HUDEP-2 (cell line): ENCODE data around the gene PDLIM3.
"Not testable (repeated sequence)": the region's sequence is repeated elsewhere in the genome, so short reads cannot be mapped to it uniquely, and the experiment has no call there.

Experiments
- DNase-seq, 76 experiments: peaks; one replicate each; lab custom pipeline; 2025; ENCODE audit not compliant: unreplicated experiment in 76 of 76; lab: John Stamatoyannopoulos, UW

Gene PDLIM3, protein sequence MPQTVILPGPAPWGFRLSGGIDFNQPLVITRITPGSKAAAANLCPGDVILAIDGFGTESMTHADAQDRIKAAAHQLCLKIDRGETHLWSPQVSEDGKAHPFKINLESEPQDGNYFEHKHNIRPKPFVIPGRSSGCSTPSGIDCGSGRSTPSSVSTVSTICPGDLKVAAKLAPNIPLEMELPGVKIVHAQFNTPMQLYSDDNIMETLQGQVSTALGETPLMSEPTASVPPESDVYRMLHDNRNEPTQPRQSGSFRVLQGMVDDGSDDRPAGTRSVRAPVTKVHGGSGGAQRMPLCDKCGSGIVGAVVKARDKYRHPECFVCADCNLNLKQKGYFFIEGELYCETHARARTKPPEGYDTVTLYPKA

DNA sequence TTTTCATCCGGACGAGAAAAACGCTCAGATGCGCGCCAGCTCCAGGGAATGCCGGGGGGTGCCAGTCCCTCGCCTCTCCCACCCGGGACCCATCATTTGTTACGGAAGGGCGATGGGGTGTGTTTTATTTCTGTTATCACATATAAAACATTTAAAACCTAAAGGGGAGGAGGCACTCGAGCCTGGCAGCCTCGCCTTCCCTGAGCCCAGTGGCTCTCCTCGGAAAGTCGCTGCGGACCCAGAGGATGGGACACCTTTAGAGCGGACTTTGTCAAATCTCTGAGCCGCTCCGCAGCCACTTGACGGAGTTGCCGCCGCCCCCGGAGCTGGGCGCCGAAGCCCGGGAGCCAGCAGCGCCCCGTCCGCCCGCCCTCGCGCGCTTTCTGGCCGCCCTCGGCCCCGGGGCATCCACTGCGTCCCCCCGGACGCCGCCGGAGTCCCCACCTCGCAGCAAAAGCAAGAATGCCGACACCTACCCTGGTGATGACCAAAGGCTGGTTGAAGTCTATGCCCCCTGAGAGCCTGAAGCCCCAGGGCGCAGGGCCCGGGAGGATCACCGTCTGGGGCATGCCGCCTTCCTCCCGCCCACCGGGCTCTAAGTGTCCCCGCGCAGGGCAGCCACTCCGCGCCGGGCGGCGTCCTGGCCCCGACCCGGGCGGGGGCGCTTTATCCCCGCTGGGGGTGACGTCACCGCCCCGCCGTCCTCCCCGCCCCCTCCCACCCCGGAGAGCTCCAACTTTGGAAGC is at the start of gene PDLIM3:
Gene PDLIM3 (minus strand): TSS at position 642 of the 746 bp plus-strand sequence. CDS start 73 bp downstream, at position 569.
- DNase-seq: no peak

GRCh38 chr4:185583813-185584212 is 48.5 kb upstream of the PDLIM3 start:
- no peak for DNase-seq

- DNase-seq: no peak
These were observed 47.5 kb upstream of the PDLIM3 start for GRCh38 chr4:185582651-185583400.

- no peak for DNase-seq
These were observed 45.4 kb upstream of the PDLIM3 start for GRCh38 chr4:185580699-185581098.

GRCh38 chr4:185578284-185578683 is 43.0 kb upstream of the PDLIM3 start:
- DNase-seq: no peak

DNA sequence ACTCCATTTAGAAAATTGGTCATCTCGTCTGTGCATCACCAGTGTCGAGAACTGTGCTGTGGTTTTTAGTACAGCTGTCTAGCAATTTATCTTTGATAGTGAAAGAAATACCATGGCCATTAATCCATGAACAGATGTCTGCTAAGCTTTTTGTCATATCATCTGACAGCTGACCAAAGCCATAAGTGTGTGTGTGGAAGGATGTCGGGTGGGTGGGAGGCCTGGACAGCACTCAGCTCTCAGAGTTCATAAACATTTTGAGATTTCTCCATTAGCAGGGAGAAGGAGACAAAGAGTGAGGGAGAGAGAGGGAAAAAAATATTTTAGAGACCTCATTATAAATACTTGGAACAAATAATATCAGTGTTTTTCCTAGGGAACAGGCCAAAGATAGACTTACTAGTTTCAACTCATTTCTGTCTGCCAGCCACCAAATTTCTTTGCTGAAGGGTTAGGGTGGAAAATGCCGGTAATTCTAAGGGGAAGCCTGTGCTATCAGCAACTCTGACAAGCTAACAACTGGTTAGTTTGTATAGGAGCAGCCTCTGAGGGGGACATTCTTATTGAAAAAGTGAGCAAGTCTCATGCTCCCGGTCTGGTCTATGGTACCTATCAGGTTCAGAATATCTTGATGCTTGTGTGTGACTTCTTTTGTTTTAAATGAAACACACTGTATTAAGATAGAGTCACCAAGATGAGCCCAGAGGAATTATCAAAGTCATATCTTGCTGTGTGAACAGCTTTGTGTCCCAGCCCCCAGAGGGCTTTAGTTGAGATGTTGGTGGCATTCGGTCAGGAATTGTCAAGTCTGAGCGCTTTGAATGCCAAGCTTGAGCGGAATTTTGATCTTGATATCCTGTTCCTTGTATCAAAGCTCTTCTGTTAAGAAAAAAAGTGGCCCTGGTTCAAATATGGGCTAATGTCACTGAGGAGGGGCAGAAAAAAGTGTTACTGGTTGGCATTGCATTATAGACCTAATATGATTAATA is 41.9 kb upstream of the PDLIM3 start:
- no peak for DNase-seq

DNA sequence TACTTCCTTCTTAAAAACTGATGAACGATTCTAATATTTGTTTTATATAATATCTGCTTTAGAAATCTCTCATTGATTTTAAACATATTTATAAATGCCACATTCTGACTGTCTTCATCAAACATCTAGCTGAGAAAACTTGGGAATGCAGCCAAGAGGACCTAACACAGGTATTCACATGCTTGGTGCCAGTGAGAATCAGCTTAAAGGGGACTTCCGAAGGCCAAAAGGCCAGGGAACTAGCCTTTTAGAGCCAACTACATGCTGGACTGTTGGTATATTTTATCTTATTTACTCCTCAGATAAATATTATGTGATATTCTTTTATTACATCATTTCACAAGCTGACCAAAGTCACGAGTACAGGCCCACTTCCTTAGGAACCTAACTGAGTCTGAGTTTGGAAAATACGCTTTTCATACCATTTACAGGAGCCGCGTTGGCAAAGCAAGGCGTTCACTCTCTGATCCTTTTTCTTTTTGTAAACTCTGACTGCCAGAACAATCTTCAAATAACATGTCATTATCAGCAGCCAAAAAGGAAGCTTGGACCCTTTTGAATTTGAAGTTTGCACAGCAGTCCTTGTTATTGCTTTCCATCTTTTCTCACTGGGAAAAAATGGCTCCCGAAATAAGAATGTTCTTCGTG is 41.1 kb upstream of the PDLIM3 start:
- DNase-seq: no peak

DNA sequence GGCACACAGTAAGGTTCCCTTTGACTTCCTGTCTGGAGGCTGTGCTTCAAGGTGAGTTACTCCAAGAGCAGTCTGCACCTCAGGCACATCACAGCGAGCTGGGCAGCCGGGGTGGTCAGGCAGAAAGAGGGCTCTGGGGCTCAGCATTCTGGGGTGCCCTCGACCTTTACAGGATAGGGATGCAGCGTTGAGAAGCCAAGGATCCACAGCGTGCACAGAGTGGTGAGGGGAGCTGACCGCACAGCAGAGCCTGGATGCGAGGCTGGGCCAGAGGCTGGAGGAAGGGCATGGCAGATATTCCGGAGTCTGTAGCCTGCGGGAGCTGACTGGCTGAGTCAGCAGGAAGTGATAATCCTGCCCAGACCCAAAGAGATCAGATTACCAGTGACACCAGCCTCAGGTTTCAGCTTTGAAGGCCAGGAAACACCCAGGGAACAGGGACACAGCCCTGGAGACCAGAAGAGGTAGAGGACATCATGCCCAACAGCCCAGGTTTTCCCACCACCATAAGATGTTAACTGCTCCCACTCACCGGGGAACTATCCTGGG is 38.4 kb upstream of the PDLIM3 start:
- no peak for DNase-seq

DNA sequence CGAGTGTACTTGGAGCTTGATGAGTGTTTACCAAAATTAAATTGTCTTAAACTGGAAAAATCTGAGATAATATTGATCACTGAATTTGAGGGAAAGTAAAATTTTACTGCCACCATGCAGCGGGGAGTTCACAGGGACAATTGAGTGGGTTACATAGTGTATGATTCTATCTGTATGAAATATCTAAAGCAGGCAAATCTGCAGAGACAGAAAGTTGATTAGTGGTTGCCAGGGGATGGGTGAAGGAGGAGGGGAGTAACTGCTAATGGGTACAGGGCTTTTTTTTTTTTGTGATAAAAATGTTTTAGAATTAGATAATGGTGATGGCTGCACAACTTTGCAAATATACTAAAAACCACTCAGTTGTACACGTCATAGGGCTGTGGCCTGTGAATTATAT is 35.4 kb upstream of the PDLIM3 start:
- no peak for DNase-seq

- no peak for DNase-seq
These were observed 32.4 kb upstream of the PDLIM3 start for GRCh38 chr4:185567381-185568376.

DNA sequence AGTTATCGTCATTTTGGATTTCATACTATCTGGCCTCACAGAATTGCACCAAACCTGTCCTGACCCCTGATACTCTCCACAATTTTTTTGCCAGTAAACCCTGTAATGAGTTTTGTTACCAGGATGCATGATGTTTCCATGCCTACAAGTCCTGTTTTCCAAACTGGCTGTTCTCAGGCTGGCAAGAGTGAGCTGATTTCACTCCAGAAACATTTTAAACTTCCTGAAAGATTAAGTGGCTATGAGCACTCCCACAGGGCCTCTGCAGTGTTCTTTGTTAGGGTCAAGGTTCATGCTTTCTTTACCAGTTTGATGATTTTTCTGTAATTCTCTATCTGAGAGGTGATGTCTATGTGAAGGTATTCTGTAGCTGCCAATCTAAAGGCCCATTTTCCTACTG is 31.7 kb upstream of the PDLIM3 start:
- DNase-seq: no peak

DNA sequence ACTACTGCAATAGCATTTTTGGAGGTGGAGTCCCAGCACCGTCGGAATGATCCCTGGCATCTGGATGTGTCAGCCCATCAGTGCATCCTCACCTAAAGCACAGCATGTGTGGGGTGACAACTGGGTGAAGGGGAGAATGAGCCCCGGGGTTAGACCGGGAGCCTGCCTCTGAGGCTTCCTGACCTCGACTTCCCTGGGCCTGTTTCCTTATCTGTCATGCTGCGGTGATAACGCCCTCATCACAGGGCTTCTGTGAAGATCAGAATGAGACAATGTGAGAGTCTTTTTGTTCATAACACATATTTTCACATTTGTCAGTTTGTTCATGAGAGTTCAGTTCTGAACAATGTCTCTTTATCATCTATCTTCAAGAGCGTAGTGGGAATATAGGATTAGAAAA is 31.1 kb upstream of the PDLIM3 start:
- no peak for DNase-seq

GRCh38 chr4:185565696-185566095 is 30.4 kb upstream of the PDLIM3 start:
- no peak for DNase-seq

DNA sequence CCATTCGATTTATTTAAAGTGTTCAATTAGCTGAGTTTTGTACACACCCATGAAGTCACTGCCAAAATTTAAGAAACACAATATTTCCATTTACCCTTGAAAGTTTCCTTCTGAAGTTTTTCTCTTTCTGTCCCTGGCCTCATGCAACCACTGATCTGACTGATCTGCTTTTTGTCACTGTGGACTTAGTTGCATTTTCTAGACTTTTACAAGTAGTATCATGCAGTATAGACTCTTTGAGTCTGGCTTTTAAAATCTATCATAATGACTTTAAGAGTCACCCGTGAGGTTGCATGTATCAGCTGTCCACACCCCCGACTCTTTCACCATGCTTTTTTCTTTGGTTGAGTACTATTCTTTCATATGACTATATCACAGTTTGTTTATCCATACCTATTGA is 29.0 kb upstream of the PDLIM3 start:
- DNase-seq: no peak

- DNase-seq: no peak
These were observed 27.2 kb upstream of the PDLIM3 start for GRCh38 chr4:185562531-185562930.

DNA sequence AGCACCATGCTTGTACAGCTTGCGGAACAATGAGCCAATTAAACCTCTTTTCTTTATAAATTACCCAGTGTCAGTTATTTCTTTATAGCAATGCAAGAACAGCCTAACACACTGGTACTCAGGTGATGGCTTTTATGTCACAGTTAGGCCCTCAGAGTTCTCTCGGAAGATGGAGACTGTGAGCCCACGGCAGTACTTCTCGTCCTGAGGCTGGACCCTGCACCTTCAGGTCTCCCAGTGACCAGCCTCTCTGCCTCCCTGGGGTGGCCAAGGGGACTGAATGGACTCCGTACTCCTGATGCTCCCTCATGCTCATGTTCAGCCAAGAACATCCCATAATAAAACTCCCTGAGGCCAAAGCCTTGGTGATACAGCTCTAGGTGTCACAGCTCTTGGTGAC is 25.0 kb upstream of the PDLIM3 start:
- no peak for DNase-seq

DNA sequence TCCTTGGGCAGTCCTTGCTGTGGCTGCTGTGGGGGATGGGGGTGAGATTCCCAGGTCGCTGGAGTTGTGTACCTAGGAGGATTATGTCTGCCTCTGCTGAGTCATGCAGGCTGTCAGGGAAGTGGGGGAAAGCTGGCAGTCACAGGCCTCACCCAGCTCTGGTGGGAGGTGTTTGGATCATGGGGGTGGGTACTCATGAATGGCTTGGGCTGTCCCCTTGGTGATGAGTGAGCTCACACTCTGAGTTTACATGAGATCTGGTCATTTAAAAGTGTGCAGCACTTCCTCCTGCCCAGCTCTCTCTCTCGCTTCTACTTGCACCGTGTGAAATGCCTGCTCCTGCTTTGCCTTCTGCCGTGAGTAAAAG is 24.6 kb upstream of the PDLIM3 start:
- DNase-seq: no peak

DNA sequence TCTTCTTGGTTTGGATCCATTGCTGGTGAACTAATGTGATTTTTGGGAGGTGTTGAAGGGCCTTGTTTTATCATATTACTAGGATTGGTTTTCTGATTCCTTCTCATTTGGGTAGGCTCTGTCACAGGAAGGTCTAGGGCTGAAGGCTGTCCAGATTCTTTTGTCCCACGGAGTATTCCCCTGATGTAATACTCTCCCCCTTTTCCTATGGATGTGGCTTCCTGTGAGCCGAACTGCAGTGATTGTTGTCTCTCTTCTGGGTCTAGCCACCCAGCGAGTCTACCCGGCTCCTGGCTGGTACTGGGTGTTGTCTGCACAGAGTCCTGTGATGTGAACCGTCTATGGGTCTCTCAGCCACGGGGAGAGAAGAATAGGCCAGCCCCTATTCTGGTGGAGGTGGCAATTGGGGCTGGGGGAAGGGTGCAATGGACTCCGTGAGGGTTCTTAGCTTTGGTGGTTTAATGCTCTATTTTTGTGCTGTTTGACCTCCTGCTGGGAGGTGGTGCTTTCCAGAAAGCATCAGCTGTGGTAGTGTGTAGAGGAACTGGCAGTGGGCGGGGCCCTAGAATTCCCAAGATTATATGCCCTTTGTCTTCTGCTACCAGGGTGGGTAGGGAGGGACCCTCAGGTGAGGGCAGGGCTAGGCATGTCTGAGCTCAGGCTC is 24.1 kb upstream of the PDLIM3 start:
- not testable (repeated sequence) for DNase-seq
